Prostate gland (tissue), 2 donors: ENCODE measurements around the gene SMPX.

ENCODE experiments used
- CTCF ChIP-seq, 4 experiments: fragments of 200-600 bp in 2 of 4; fragments of 450-650 bp in 2 of 4; sonication (generic) in 2 of 4; IDR thresholded peaks; 1 replicate in 3 of 4; 2 replicates in 1 of 4; pipeline ENCODE4 v1.5.1; 2016 to 2019; ENCODE audit warnings: antibody characterized with exemption in 4 of 4, mild to moderate bottlenecking in 2 of 4, moderate library complexity in 2 of 4
- POLR2A ChIP-seq: fragments of 450-650 bp; IDR thresholded peaks from one replicate; pipeline ENCODE4 v1.6.1; 2016; ENCODE audit warnings: antibody characterized with exemption, mild to moderate bottlenecking

GRCh38 chrX:21744721-21745120, 13.2 kb downstream of the SMPX start:
- TF ChIP-seq CTCF (IDR thresholded peaks at IDR 0.05) = no peak
- TF ChIP-seq POLR2A = no peak
